ENCODE results near the gene KRT3.
"Not testable (repeated sequence)": the region's sequence is repeated elsewhere in the genome, so short reads cannot be mapped to it uniquely, and the experiment has no call there.

KRT3 gene

DNA sequence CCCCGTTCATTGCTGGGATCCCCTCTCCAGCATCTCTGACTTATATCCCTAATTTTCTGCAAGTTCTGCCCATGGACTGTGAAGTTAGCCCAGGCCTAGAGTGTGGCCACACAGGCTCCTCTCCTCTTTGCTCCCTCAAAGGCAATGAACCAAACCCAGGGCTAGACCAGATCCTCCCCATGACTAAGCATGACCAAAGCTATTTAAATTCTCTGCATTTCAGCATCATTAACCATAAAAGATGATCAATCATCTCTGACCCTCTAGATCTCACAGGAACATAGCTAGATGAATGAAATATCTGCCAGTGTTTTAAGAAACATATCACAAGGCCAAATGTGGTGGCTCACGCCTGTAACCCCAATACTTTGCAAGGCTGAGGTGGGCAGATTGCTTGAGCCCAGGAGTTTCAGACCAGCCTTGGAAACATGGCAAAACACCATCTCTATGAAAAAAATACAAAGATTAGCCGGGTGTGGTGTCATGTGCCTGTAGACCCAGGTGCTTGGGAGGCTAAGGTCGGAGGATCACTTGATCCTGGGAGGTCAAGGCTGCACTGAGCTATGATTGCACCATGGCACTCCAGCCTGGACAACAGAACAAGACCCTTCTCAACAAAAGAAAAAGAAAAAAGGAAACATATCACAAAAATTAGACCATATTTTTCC, 2.2 kb upstream of the KRT3 start:
- DNase-seq (ENCODE audit: low read depth): no peak

DNA sequence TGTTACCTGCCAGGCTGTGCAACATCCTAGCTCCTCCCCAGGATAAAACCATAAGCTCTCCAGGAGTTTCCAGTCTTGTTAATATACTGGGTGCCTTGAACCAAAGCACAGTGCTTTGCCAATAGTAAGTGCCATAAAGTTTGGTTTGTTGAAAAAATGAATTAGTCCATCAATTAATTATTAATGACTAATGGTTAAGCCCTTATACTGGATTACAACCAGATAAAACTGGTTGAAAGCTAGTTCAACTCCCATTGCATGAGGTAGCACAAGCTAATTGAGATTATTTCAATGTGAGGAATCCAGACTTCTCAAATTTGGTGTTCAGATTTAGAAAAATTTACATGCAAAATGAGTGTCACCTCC, 1.6 kb upstream of the KRT3 start:
- no peak for DNase-seq (ENCODE audit: low read depth)

DNA sequence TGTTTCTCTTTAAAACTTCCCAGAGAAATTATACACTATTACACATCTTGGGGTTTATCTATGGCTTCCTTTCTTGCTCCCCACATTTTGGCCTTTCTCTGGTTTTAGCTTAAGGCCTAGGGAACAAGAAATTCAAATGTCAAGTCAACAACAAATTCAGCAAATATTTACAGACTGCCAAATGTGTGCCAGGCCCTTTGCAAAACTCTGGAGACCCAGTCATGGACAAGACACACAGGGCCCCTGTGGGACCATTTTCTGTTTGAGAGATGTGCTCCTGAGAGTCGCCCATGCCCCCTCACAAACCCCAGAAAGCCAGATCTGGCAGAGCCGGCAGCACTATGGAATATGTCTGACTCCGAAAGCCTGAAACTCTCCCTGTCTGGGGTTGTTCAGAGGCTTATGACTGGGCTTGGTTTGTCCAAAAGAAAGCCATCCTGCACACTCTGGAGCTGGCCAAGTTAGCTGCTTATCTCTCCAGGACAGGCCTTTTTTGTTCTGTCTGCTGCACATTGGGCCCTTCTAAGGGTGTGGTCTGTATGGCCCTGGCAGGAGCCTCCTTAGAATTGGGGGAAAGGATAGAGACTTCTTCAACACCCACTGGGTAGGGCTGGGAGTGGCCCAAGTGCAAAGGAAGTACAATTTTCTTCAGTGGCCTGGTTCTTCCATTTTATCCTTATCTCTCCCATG, 1.1 kb upstream of the KRT3 start:
- no peak for DNase-seq (ENCODE audit: low read depth)

DNA sequence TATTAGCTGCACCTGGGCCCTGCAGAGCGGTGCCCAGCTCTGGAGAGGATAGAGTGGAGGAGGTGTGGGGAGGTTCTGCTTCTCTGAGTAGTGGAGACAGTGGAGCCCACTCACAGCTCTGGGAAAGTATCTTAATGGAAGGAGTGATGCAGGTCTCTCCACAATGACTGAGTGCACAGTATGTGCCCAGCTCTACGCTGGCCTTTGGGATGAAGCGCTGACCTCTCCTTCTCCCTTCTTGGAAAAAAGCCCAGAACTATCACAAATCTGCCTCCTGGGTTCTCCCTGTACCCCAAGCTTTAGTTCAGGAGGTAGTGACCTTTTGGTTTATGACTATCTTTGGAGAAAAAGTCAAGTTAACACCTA, 495 bp upstream of the KRT3 start:
- DNase-seq (ENCODE audit: low read depth): no peak

DNA sequence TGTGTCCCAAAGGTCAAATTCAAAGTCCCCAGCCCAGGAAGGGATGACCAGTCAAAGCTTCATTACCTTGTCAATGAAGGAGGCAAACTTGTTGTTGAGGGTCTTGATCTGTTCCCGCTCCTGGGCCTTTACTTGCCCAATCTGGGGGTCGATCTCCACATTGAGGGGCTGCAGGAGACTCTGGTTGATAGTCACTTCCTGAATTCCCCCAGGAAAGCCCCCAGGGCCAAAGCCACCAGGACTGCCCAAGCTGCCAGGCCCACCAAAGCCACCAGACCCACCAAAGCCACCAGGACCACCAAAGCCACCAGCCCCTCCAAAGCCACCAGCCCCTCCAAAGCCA, 614 bp downstream of the KRT3 start:
- not testable (repeated sequence) for DNase-seq (ENCODE audit: low read depth)

DNA sequence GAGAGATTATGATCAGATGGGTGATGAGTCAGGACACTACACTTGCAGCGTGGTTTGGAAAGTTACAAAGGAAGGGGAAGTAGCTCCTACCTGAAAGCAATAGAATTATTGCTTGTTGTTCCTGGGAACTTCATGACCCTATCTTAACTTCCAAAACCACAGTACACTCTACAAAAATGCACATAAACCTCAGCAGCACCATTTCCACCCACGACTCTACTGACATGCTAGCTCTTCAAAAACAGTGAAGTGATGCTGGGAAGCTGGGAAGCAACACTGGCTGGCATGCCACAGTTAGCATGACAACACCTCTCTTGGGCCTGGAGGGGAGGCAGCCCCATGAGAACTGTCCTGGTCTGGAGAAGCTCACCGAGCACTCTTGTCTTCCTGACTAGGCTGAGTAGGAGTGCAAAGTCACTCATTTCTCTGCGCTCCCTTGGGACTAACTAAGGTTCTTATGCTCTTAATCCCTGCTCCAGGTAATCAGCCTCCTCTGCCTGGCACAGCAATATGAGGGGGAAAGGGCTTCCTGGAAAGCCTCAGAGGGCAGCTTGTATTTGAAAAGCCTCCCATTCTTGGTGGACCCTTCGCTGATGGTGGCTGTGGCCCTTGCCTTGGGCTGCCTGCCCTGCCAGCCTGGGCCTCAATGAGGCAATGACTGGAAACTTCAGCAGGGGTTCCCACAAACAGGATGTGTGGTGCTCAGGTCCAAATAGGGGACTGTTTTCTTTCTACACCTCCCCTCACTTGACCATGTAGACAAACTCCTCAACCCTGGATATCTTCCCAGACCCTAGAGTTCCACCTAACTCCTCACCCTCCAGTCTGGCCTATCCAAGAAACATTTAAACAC, 1.2 kb downstream of the KRT3 start:
- no peak for DNase-seq (ENCODE audit: low read depth)

DNA sequence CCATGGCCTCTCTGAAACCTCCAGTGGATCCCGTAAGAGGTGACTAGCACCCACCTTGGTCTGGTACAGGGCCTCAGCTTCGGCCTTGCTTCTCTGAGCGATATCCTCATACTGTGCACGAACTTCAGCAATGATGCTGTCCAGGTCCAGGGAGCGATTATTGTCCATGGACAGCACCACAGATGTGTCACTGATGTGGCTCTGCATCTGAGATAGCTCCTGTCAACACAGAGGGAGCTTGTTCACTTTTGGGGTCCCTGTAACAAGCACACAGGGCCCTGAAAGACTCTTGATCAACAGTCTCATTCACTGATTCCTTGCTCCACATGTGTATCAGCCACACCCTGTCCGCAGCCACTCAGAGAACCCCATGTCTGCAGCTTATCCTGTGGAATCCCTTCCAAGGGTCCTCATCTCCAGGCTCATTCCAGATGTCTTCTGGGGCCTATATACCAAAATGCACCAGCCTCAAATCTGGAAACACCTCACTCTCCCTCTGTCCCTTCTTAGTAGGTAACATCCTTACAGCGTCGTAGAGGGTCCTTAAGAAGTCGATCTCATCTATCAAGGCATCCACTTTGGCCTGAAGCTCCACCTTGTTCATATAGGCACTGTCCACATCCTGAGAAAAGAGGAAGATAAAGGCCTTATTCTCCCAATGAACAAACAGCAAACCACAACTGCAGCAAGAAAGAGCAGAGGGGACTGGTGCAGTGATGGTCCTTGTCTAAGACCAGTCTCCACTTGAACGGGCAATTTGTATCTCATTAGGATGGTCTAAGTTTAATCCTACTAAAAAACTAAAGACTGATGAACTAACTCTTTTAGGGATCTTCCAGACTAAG, 3.5 kb downstream of the KRT3 start:
- no peak for DNase-seq (ENCODE audit: low read depth)

DNA sequence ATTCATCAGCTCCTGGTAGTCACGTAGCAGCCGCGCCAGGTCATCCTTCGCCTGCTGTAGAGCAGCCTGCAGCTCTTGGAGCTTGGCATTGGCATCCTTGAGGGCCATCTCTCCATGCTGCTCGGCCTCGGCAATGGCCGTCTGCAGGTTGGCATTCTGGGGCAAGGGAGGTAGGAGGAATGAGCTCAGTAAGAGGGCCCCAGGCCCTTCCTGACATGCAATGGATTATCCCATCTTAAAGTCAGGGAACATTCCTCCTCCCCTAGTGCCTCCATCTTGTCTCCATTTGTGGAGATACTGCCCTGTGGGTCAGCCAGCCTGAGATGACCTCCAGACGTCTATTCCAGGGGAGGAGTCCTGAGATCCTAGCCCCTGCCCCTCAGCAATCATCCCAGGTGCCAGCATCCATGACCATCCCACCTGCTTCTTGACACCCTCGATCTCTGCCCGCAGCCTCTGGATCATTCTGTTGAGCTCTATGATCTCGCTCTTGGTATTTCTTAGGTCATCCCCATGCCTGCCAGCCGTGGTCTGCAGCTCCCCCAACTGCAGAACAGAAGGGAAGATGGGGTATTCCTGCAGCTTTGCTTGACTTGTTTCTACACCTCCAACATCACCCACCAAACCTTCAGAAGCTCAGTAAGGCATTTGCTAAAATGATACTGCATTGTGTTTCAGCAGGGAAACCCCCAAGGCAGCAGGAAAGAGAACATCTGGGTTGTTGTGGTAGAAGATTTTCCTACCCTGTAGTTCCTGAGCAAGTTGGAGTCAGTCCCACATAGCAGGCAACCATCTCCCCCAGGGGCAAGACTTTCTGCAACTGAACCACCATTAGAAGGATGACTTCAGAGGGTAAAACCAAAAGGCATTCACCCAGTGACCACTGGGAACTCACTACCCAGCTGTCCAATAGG, 4.4 kb downstream of the KRT3 start:
- DNase-seq (ENCODE audit: low read depth): no peak

DNA sequence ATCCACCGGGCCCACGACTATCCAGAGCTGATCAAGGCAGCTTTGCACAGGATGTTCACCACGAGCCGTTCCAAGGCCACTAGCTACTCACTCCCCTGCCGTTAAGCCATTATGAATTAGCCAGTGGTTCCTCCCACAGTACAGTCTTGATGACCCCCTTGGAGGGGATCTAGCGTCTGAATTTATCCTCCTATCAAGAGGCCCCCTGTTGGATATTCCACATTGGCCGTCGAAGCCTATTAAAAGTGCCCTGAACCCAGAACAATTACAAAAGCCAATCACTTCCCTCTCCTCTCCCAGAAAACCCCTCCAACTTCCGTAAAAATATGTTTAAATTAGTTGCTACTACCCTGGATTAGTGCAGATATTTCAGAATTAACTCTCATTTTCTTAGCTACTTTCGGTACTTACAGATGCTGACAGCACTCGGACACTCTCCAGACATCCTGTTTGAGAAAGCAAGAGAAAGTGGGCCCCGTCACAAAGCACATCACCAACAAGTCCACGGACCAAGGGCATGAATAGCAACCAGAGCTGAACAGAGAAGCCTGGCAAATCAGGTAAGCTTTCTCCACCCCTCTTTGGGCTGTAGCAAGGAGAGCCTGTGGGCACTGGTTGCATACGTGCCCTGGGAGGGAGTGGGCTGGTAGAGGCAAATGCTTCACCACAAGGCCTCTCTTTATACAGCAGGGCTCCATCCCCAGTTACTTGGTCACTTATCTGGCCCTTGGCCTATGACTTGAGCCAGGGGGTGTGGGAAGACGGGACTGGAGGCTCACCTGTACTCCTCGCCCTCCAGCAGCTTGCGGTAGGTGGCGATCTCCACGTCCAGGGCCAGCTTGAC, 5.3 kb downstream of the KRT3 start:
- DNase-seq (ENCODE audit: low read depth): no peak

DNA sequence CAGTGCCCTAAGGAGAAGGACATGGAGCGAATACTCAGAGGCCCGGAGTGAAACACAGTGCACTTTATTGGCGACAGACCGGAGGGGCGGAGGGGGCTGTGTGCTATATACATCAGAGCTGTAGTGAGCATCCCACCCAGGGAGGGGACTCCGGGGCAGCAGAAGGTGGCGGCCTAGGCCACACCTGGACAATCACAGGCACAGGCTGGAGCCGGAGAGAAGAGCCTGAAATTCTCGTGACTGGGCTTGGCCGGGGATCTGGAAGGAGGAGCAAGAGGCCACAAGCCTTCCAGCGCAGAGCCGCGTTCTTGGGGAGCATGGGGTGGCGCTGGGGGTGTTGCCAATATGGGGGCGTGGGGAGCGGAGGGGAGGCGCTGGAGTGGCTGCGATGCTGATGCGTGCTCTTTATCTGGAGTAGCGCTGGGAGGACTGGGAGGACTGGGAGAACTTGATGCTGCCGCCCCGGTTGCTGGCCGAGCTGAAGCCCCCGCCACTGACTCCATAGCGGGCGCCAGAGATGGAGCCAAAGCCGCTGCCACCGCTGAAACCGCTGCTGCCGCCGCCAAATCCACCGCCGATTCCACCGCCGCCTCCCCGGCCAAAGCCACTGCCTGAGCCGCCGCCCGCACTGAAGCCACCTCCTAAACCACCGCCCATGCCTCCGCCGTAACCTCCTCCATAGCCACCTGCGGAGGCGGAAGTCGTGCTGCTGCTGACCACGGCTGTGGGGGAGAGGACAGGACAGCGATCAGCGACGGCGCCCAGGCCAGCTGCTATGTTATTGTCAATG, 6.1 kb downstream of the KRT3 start:
- no peak for DNase-seq (ENCODE audit: low read depth)

DNA sequence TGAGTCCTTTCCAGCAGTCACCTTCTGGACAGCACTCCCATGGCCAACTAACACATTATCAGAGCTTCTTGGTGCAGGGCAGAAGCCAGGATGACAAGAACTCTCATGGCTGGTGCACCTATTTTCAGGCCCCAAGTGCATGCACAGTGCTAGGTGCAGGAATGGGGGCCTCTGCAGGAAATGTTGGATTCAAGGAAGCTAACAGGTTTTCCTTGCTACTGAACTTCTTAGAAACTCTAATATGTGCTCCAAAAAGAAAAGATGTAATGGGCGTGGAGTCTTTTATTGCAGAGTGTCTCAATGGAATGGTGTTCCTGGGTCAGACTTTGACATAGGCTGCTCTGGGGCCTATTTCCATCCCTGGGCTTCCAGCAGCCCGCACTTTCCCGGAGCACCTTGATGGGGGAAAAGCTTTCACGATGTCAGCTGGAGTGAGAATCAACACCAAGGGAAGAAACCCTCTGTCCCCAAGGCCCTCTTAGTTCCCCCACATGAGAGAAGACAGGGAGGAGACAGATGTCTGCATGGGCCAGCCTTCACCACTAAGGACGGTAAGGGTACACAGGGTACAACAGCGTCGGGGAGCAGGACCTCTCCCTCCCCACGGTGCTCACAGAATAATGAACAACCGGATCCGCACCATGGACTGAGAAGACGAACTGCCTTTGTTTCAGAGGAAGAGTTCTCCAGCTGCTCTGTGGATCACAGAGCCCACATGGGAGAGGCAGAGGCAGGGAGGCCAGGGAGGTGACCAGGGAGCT, 6.9 kb downstream of the KRT3 start:
- no peak for DNase-seq (ENCODE audit: low read depth)

DNA sequence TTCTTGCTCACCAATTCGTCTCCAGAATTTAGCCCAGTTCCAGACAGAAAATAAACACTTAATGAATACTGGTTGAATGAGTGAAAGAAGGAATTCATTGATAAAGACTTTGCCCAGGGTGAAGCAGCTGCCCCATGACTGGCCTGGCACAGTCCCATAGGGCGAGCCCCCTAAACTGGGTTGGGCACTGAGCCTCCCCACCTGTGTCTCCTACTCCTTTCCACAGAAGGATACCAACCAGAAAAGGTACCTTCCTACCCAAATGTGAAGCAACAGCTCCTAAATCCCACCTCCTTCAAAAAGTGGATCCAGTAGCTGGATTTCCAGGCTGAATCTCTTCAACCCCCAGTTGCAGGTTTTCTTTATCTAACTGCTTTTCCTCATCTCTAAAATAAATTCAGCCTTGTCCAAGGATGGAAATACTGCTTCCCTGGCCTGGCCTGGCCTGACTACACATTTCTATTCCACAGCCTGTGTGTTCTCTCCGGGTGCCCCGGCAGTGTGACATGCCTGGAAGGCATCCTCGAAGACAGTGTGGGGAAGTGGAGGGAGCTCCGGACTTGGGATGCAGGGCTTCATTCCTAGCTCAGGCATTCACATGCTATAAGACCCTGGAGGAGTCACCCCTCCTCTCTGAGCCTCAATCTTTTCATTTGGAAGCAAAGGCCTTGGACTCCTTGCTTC, 7.6 kb downstream of the KRT3 start:
- DNase-seq (ENCODE audit: low read depth): no peak

DNA sequence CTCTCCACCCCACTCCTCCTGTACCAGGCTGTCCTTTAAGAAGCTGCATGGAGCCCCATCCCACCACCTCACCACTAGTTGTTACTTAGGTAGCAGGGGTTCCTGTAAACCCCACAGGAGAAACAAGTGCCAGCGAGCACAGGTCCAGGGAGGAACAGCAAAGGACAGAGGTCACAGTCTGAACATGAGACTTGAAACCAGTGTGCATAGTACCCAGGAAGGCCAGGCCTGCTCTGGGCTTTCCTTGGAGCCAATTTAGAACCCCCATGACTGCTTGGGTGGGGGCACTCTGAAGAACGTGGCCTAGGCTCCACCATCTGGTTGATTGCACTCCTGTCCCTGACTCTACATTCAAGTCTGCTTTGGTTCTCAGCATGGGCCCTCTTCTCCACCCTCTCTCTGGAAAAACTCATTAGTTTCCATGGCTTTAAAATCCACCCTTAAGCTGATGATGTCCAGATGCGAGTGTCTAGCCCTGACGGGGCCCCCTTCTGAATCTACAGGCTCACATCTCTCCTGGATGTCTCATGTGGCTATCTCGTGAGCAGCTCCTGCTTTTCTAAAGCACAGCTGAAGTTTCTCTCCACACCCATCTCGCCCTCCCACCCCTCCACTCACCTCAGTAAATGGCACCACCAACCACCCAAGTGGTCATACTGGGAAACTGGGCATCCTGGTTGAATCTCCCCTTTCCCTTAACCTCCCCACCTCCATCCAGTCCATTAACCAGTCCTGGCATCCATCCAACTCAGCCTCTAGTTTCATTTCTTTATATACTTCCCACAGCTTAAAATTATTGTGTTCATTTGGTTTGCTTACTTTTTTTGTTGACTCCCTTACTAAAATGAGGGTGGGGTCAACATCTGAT, 8.4 kb downstream of the KRT3 start:
- no peak for DNase-seq (ENCODE audit: low read depth)

DNA sequence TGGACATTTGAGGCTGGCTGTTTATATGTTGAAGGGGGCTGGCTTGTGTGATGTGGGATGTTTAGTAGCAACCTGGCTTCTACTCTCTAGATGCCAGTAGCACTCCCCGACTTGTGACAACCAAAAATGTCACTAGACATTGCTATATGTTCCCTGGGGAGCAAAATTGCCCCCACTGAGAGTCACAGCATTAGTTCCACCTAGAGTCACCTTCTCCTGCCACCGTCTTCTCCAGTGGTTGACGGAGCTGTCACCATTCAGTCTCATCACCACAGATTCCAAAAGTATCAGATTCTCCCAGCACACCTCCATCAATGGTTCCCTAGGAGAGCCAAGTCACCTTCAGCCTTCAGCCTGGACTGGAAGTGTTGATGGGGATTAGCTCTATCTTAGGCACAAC, 11.0 kb downstream of the KRT3 start:
- no peak for DNase-seq (ENCODE audit: low read depth)

DNA sequence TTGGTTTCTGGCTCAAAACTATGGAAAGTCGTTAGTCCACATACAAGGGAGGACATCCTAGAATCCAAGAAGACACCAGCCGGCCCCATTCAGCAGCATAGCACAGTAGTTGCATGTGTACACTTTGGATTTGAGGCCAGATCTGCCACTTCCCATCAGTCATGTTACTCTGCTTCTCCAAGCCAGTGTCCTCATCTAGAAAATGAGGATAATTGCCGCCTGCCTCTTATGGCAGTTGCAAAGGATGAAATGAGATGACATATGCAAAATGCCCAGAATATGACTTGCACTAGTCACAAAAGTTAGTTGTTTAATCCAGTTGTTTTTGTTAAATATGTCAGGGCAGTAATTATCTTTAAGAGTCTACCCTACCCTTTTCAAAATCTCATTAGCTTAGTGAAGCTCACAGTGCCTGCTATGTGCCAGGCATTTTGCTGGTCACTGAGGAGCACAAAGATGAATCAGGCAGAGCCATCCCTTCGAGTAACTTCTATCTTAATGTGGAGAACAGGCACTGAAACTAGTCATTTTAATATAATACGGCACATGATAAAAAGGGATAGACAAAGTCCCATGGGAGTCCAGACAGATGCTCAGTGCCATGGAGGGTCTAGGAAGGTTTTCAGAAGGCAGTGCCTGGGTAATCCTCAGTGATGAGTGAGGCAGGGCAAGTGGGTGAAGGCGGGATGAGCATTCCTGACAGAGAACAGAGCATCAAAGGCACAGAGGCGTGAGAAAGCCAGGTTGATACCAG, 12.2 kb downstream of the KRT3 start:
- DNase-seq (ENCODE audit: low read depth): no peak

DNA sequence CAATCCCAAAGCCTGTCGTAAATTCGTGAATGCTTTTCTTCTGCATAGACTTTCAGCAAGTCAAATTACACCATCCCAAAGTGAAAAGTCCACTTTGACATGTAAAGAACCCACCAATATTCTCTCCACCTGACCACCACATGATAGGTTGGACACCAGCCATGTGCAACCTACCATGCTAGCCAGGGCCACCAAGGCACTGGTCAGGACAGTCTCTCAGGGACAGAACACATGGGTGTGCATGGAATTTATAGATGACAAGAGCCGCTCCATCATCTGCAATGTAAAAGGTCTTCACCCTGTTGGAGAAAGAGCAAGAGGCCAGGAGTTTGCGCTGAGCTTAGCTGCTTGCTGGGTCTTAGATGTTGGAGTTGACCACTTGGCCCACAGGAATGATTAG, 13.4 kb downstream of the KRT3 start:
- DNase-seq (ENCODE audit: low read depth): no peak

All from activated T-cell treated with anti-CD3 and anti-CD28 coated beads for 1 hour (primary cell).